ENCODE data around the gene EZH1. TPM values are rescaled to one million over a fixed set of nuclear protein-coding genes. Genes with fewer than 3 reads are reported as not detected.
"Not testable (repeated sequence)": the region's sequence is repeated elsewhere in the genome, so short reads cannot be mapped to it uniquely, and the experiment has no call there.

Gene EZH1
- total and polyA plus RNA-seq, 2 experiments from 2014 or later: 22.7 to 33.8 TPM

- Histone ChIP-seq H3K27ac (no peak overlapping the region), H3K9me3 (ENCODE audit: low read depth) (no peaks in the 10 kb centered on the region), H3K36me3 (peaks cover 33% of the 10 kb centered on the region), H3K4me3 (no peak overlapping the region), H3K4me1 (ENCODE audit: low read depth) (peaks cover 12% of the 10 kb centered on the region), H3K27me3 (no peaks in the 10 kb centered on the region)
- TF ChIP-seq, protein P1, sequence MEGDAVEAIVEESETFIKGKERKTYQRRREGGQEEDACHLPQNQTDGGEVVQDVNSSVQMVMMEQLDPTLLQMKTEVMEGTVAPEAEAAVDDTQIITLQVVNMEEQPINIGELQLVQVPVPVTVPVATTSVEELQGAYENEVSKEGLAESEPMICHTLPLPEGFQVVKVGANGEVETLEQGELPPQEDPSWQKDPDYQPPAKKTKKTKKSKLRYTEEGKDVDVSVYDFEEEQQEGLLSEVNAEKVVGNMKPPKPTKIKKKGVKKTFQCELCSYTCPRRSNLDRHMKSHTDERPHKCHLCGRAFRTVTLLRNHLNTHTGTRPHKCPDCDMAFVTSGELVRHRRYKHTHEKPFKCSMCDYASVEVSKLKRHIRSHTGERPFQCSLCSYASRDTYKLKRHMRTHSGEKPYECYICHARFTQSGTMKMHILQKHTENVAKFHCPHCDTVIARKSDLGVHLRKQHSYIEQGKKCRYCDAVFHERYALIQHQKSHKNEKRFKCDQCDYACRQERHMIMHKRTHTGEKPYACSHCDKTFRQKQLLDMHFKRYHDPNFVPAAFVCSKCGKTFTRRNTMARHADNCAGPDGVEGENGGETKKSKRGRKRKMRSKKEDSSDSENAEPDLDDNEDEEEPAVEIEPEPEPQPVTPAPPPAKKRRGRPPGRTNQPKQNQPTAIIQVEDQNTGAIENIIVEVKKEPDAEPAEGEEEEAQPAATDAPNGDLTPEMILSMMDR (IDR thresholded peaks at IDR 0.05; ENCODE audit: low read depth, low read length): no peak
- DNase-seq (ENCODE audit: low read depth in 1 of 2, low spot score in 1 of 2): no peak
Measured at GRCh38 chr17:42670789-42671657, 73.8 kb downstream of the EZH1 start.

GRCh38 chr17:42669977-42670788, 74.7 kb downstream of the EZH1 start:
- Histone ChIP-seq H3K27ac (no peak overlapping the region), H3K9me3 (ENCODE audit: low read depth) (no peaks in the 10 kb centered on the region), H3K4me3 (no peak overlapping the region), H3K36me3 (peaks cover 33% of the 10 kb centered on the region), H3K4me1 (ENCODE audit: low read depth) (peaks cover 12% of the 10 kb centered on the region), H3K27me3 (no peaks in the 10 kb centered on the region)
- DNase-seq (ENCODE audit: low read depth in 1 of 2, low spot score in 1 of 2): no peak
- TF ChIP-seq, protein P1 (IDR thresholded peaks at IDR 0.05; ENCODE audit: low read depth, low read length): no peak

DNA sequence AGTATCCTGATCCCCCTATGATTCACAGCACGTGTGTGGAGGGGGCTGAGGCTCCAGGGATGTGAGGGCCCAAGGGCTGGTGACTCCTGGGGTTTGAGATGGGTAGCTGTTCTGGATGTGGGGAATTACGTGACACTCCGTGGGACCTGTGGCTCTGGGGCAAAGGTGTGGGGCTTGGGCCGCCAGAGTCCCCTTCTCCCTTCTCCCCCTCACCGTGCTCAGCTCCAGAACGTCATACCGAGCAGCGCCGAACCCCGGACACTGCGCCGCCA, 75.2 kb downstream of the EZH1 start:
- no peaks in the 10 kb centered on the region for H3K27me3 ChIP-seq
- DNase-seq (ENCODE audit: low read depth in 1 of 2, low spot score in 1 of 2): no peak
- H3K4me3 ChIP-seq: no peak overlapping the region
- H3K27ac ChIP-seq: no peak overlapping the region
- peaks cover 33% of the 10 kb centered on the region for H3K36me3 ChIP-seq
- TF ChIP-seq, protein P1 (IDR thresholded peaks at IDR 0.05; ENCODE audit: low read depth, low read length): no peak
- H3K4me1 ChIP-seq (ENCODE audit: low read depth): peaks cover 7% of the 10 kb centered on the region
- no peaks in the 10 kb centered on the region for H3K9me3 ChIP-seq (ENCODE audit: low read depth)

DNA sequence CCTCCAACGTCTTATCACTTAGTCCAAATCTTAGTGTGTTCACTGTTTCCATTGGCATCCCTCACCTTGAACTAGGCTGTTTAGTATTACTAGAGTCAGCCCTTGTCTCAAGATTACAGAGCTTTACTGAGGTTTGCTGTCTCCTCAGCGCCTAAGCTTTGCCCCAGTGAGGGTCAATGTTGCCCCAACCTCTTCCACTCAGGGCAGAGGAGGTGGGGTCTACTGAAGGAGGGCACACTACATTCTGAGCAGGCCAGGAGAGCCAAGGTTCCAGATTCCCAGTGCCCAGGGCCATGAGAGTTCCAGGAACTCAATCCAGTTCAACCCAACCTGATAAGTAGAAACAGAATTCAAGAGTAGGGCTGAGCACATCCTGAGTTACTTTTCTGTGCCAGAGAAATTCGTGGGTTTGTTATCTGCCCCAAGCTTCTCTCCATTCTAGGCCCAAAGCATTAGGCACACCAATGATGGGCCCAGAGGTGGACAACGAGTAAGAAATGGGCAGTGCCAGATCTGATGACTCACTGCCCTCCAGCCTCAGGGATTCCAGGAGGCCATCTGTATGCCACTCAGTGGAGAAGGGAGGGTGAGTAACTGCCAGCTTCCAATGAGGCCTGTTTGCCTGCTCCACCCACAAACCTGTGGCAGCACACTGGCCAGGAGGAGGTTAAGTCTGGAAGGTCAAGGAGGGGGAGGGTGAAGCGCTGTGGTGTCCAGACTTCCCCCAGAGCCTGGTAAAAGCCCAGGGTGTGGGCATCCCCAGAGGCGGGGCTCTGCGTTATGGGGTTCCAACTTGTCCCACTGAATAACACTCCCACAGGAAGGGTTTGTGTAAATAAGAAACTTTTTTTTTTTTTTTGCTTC, 77.5 kb downstream of the EZH1 start:
- H3K9me3 ChIP-seq (ENCODE audit: low read depth): no peaks in the 10 kb centered on the region
- TF ChIP-seq, protein P1 (IDR thresholded peaks at IDR 0.05; ENCODE audit: low read depth, low read length): no peak
- H3K27me3 ChIP-seq: no peaks in the 10 kb centered on the region
- no peaks in the 10 kb centered on the region for H3K4me1 ChIP-seq (ENCODE audit: low read depth)
- no peak overlapping the region for H3K4me3 ChIP-seq
- peaks cover 29% of the 10 kb centered on the region for H3K36me3 ChIP-seq
- peak in 1 of 2 donors; percentile 80 for DNase-seq (ENCODE audit: low read depth in 1 of 2, low spot score in 1 of 2)
- no peak overlapping the region for H3K27ac ChIP-seq

DNA sequence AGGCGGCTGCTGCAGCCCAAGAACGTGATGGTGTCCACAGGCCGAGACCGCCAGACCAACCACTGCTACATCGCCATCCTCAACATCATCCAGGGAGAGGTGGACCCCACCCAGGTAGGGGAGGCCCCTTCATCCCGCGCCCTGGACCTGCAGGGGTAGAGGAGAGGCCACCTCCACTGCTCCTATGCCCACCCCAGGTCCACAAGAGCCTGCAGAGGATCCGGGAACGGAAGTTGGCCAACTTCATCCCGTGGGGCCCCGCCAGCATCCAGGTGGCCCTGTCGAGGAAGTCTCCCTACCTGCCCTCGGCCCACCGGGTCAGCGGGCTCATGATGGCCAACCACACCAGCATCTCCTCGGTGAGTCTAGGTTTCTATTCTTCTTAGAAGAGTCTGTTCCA, 78.7 kb downstream of the EZH1 start:
- DNase-seq (ENCODE audit: low read depth in 1 of 2, low spot score in 1 of 2); H3K4me1 ChIP-seq (ENCODE audit: low read depth); H3K27ac ChIP-seq; H3K9me3 ChIP-seq (ENCODE audit: low read depth); H3K27me3 ChIP-seq; H3K4me3 ChIP-seq: not testable (repeated sequence)
- H3K36me3 ChIP-seq: peaks cover 29% of the 10 kb centered on the region
